Activated CD4-positive, alpha-beta T cell treated with anti-CD3 and anti-CD28 coated beads, Interleukin-2, amount 50 U/mL, for 4 hours (primary cell): ENCODE results near the gene HNRNPUL2.
"Not testable (repeated sequence)": the region's sequence is repeated elsewhere in the genome, so short reads cannot be mapped to it uniquely, and the experiment has no call there.

Source experiments
- DNase-seq, 2 experiments: peaks; one replicate each; pipeline ENCODE4 v3.0.0-alpha.2; 2020

HNRNPUL2 gene

GRCh38 chr11:62694455-62695167 lies 32.6 kb downstream of the HNRNPUL2 start:
- DNase-seq: peak; percentile 69 to 71

GRCh38 chr11:62693624-62694023 lies 33.6 kb downstream of the HNRNPUL2 start:
- not testable (repeated sequence) for DNase-seq

GRCh38 chr11:62689421-62690183 lies 37.7 kb downstream of the HNRNPUL2 start, which contains the start of gene LRRN4CL:
Gene LRRN4CL (minus strand): TSS chr11:62689530. CDS start chr11:62688508, 1,022 bp downstream.
- no peak for DNase-seq

GRCh38 chr11:62688491-62688890 lies 38.8 kb downstream of the HNRNPUL2 start:
- no peak for DNase-seq

- DNase-seq: no peak
Measured at GRCh38 chr11:62687508-62688396, 39.5 kb downstream of the HNRNPUL2 start.

- no peak for DNase-seq
Measured at GRCh38 chr11:62682518-62682917, 44.7 kb downstream of the HNRNPUL2 start.

- DNase-seq: no peak
Measured at GRCh38 chr11:62680825-62681240, 46.4 kb downstream of the HNRNPUL2 start.

- DNase-seq: peak; percentile 78 to 82
Measured at GRCh38 chr11:62678770-62679696, 48.2 kb downstream of the HNRNPUL2 start, which contains the start of gene UBXN1. Gene UBXN1 (minus strand): TSS chr11:62679073. CDS start chr11:62678923, 150 bp downstream.

- no peak for DNase-seq
Measured at GRCh38 chr11:62678433-62678769, 48.9 kb downstream of the HNRNPUL2 start.

GRCh38 chr11:62677714-62678113 lies 49.5 kb downstream of the HNRNPUL2 start:
- DNase-seq: no peak

- no peak for DNase-seq
Measured at GRCh38 chr11:62677156-62677555, 50.1 kb downstream of the HNRNPUL2 start.

- no peak for DNase-seq
Measured at GRCh38 chr11:62676698-62677097, 50.6 kb downstream of the HNRNPUL2 start.

GRCh38 chr11:62675415-62675814 lies 51.8 kb downstream of the HNRNPUL2 start:
- DNase-seq: not testable (repeated sequence)

- DNase-seq: no peak
Measured at GRCh38 chr11:62673196-62673525, 54.1 kb downstream of the HNRNPUL2 start.

GRCh38 chr11:62671608-62672389 lies 55.5 kb downstream of the HNRNPUL2 start, which contains the start of the genes LBHD1 and UQCC3:
Gene LBHD1 (minus strand): TSS chr11:62672267. CDS start chr11:62670031, 2,236 bp downstream.
Gene UQCC3 (plus strand): TSS chr11:62671673. CDS start chr11:62671746, 73 bp downstream.
- peak; percentile 64 to 69 for DNase-seq

GRCh38 chr11:62671236-62671607 lies 56.0 kb downstream of the HNRNPUL2 start:
- DNase-seq: no peak

GRCh38 chr11:62669420-62670161 lies 57.7 kb downstream of the HNRNPUL2 start:
- DNase-seq: no peak

GRCh38 chr11:62667460-62667859 lies 59.8 kb downstream of the HNRNPUL2 start:
- no peak for DNase-seq

GRCh38 chr11:62666259-62666926 lies 60.9 kb downstream of the HNRNPUL2 start:
- no peak for DNase-seq
